ENCODE measurements around the gene SPR. TPM values are rescaled to one million over a fixed set of nuclear protein-coding genes. Genes with fewer than 3 reads are reported as not detected.
A peak's percentile ranks its signal among the peaks of the same experiment; 100 is the strongest.

Gene SPR
- total RNA-seq, 2 donors from 2014 or later = 13.7 to 15.2 TPM

- 92 to 94% methylated on average over 12 to 15 of the region's 15 CpGs for WGBS, 2 experiments (ENCODE audit: insufficient coverage in 1 of 2, insufficient read length in 1 of 2)
- Histone ChIP-seq H3K9me3 (ENCODE audit: control insufficient read depth, low read length) (no peaks in the 10 kb centered on the region), H3K4me3 (ENCODE audit: low read length) (no peak overlapping the region), H3K27me3 (ENCODE audit: control insufficient read depth, insufficient read depth, low read length, poor library complexity, severe bottlenecking) (peaks cover 17% of the 10 kb centered on the region), H3K36me3 (ENCODE audit: control insufficient read depth, insufficient read depth, low read length) (no peaks in the 10 kb centered on the region), H3K4me1 (ENCODE audit: control insufficient read depth, insufficient read depth, low read length) (no peaks in the 10 kb centered on the region), H3K27ac (ENCODE audit: low read depth, low read length) (no peak overlapping the region), H3K9ac (ENCODE audit: extremely low read depth, low read length, poor library complexity, severe bottlenecking) (no peak overlapping the region)
- H3K4me3 Mint-ChIP-seq = no peak overlapping the region
- no peak for TF ChIP-seq CTCF (conservative IDR thresholded peaks at IDR 0.05)
- no peak for DNase-seq
- no peaks in the 10 kb centered on the region for H3K9me3 Mint-ChIP-seq
- H3K27ac Mint-ChIP-seq = no peak overlapping the region
- H3K4me1 Mint-ChIP-seq = peaks cover 10% of the 10 kb centered on the region
- H3K36me3 Mint-ChIP-seq (ENCODE audit: low read depth) = no peaks in the 10 kb centered on the region
- H3K27me3 Mint-ChIP-seq (ENCODE audit: insufficient read depth) = peaks cover 44% of the 10 kb centered on the region
These were observed 50.1 kb downstream of the SPR start for GRCh38 chr2:72937356-72937669.

GRCh38 chr2:72938455-72938854 is 51.2 kb downstream of the SPR start:
- no peak overlapping the region for H3K9ac ChIP-seq (ENCODE audit: extremely low read depth, low read length, poor library complexity, severe bottlenecking)
- H3K27ac ChIP-seq (ENCODE audit: low read depth, low read length) = no peak overlapping the region
- no peaks in the 10 kb centered on the region for H3K36me3 ChIP-seq (ENCODE audit: control insufficient read depth, insufficient read depth, low read length)
- H3K4me3 ChIP-seq (ENCODE audit: low read length) = no peak overlapping the region
- Mint-ChIP-seq H3K4me1 (peaks cover 10% of the 10 kb centered on the region), H3K4me3 (no peak overlapping the region), H3K27ac (no peak overlapping the region), H3K36me3 (ENCODE audit: low read depth) (no peaks in the 10 kb centered on the region), H3K9me3 (no peaks in the 10 kb centered on the region), H3K27me3 (ENCODE audit: insufficient read depth) (peaks cover 33% of the 10 kb centered on the region)
- no peak for DNase-seq
- H3K27me3 ChIP-seq (ENCODE audit: control insufficient read depth, insufficient read depth, low read length, poor library complexity, severe bottlenecking) = peaks cover 6% of the 10 kb centered on the region
- peak; percentile 24 for TF ChIP-seq CTCF (conservative IDR thresholded peaks at IDR 0.05)
- no peaks in the 10 kb centered on the region for H3K4me1 ChIP-seq (ENCODE audit: control insufficient read depth, insufficient read depth, low read length)
- WGBS, 2 experiments (ENCODE audit: insufficient coverage in 1 of 2, insufficient read length in 1 of 2) = 92 to 100% methylated on average over 2 to 5 of the region's 5 CpGs
- no peaks in the 10 kb centered on the region for H3K9me3 ChIP-seq (ENCODE audit: control insufficient read depth, low read length)

GRCh38 chr2:72940361-72940760 is 53.2 kb downstream of the SPR start:
- Histone ChIP-seq H3K4me1 (ENCODE audit: control insufficient read depth, insufficient read depth, low read length) (no peaks in the 10 kb centered on the region), H3K9me3 (ENCODE audit: control insufficient read depth, low read length) (no peaks in the 10 kb centered on the region), H3K9ac (ENCODE audit: extremely low read depth, low read length, poor library complexity, severe bottlenecking) (no peak overlapping the region), H3K27me3 (ENCODE audit: control insufficient read depth, insufficient read depth, low read length, poor library complexity, severe bottlenecking) (no peaks in the 10 kb centered on the region), H3K36me3 (ENCODE audit: control insufficient read depth, insufficient read depth, low read length) (no peaks in the 10 kb centered on the region), H3K27ac (ENCODE audit: low read depth, low read length) (no peak overlapping the region), H3K4me3 (ENCODE audit: low read length) (no peak overlapping the region)
- no peak overlapping the region for H3K27ac Mint-ChIP-seq
- no peaks in the 10 kb centered on the region for H3K9me3 Mint-ChIP-seq
- peaks cover 18% of the 10 kb centered on the region for H3K27me3 Mint-ChIP-seq (ENCODE audit: insufficient read depth)
- H3K4me1 Mint-ChIP-seq = peaks cover 10% of the 10 kb centered on the region
- H3K4me3 Mint-ChIP-seq = no peak overlapping the region
- DNase-seq = no peak
- peaks cover 2% of the 10 kb centered on the region for H3K36me3 Mint-ChIP-seq (ENCODE audit: low read depth)
- TF ChIP-seq CTCF (conservative IDR thresholded peaks at IDR 0.05) = no peak
- 73 to 91% methylated on average over 4 to 6 of the region's 6 CpGs for WGBS, 2 experiments (ENCODE audit: insufficient coverage in 1 of 2, insufficient read length in 1 of 2)
